ENCODE measurements around the gene P2RY4.

DNA sequence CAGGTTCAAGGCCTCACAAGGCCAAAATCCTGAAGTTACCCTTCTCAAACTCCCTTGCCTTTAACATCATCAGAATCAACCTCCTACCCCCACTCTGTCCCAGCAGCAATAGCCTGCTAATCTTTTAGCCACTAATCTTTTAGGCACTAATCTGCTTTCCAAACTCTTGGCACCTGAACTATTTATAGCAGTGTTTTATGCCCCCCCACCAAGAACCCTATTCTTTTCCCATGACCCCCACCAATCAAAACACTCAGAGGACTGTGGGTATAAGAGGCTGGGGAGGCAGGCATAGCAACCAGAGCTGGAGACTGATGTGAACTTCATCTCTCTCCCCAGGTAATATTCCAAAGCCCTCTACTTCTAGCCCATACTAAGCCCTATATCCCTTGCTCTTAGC is 8.0 kb upstream of the P2RY4 start, which contains the start of gene ARR3:
- TF ChIP-seq, protein P1, sequence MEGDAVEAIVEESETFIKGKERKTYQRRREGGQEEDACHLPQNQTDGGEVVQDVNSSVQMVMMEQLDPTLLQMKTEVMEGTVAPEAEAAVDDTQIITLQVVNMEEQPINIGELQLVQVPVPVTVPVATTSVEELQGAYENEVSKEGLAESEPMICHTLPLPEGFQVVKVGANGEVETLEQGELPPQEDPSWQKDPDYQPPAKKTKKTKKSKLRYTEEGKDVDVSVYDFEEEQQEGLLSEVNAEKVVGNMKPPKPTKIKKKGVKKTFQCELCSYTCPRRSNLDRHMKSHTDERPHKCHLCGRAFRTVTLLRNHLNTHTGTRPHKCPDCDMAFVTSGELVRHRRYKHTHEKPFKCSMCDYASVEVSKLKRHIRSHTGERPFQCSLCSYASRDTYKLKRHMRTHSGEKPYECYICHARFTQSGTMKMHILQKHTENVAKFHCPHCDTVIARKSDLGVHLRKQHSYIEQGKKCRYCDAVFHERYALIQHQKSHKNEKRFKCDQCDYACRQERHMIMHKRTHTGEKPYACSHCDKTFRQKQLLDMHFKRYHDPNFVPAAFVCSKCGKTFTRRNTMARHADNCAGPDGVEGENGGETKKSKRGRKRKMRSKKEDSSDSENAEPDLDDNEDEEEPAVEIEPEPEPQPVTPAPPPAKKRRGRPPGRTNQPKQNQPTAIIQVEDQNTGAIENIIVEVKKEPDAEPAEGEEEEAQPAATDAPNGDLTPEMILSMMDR (IDR thresholded peaks at IDR 0.05): no peak
- TF ChIP-seq POLR2A (IDR thresholded peaks at IDR 0.05): no peak
